K562 (cell line): ENCODE results near the gene SAMD4A. TPM values are rescaled to one million over a fixed set of nuclear protein-coding genes. Genes with fewer than 3 reads are reported as not detected.

ENCODE experiments used
- ATAC-seq: fragments of 200-7000 bp; cut with Tn5 transposase; 3 replicates; pipeline ENCODE4 v1.9.1; 2020; ENCODE audit warnings: moderate library complexity
- BruUV-seq: library from RNA; stranded (reverse); fragments of 400-500 nt; replicated peaks from 2 replicates; lab custom pipeline; 2021; lab: Mats Ljungman, UMichigan
- CTCF ChIA-PET: fragments of 300-600 bp; formaldehyde crosslinking; extraction: SDS; loops from one replicate; lab custom pipeline; 2021; ENCODE audit warnings: low intra/inter-chr PET ratio; lab: Yijun Ruan, JAX
- POLR2A ChIA-PET: fragments of 300-600, 350-650 bp; sonication (Branson Sonifier 250); formaldehyde crosslinking; extraction: SDS; loops from one replicate; lab custom pipeline; 2021; ENCODE audit warnings: antibody characterized with exemption, inconsistent platforms; lab: Yijun Ruan, JAX
- DNase-seq, 4 experiments: peaks; one replicate each; pipeline versions ENCODE4 v3.0.0 to v3.0.0-alpha.2; 2011 to 2018; ENCODE audit warnings: low spot score in 3 of 4, mixed read lengths in 3 of 4; ENCODE audit errors: extremely low read depth in 1 of 4
- FAIRE-seq: peaks from 2 replicates; lab custom pipeline; 2011; peaks lifted over from hg19 to GRCh38; lab: Jason Lieb, UNC
- H2AFZ ChIP-seq: 2 replicates; pipeline ENCODE4 v1.6.0; 2011; ENCODE audit warnings: low read depth, low read length, control low read depth, inconsistent platforms
- H3K27ac ChIP-seq: fragments of 200-600 bp; 3 replicates; pipeline ENCODE4 v1.8.0; 2011; ENCODE audit warnings: low read depth, mild to moderate bottlenecking, control low read depth, inconsistent platforms, low read length, moderate library complexity, mixed read lengths; ENCODE audit errors: extremely low read depth
- H3K27me3 ChIP-seq, 2 experiments: fragments of 300-600 bp in 1 of 2; 2 replicates in 1 of 2; 3 replicates in 1 of 2; pipeline versions ENCODE4 v1.6.0 to v1.8.0; 2011; ENCODE audit warnings: inconsistent platforms in 2 of 2, low read length in 2 of 2, mild to moderate bottlenecking in 1 of 2, mixed read lengths in 1 of 2, moderate library complexity in 1 of 2; ENCODE audit not compliant: control insufficient read depth in 2 of 2, insufficient read depth in 2 of 2
- H3K36me3 ChIP-seq: fragments of 300-600 bp; 3 replicates; pipeline ENCODE4 v1.8.0; 2011; ENCODE audit warnings: mild to moderate bottlenecking, low read length, inconsistent platforms; ENCODE audit not compliant: control insufficient read depth, insufficient read depth
- H3K4me1 ChIP-seq, 2 experiments: fragments of 200-600 bp in 1 of 2; replicated peaks in 1 of 2; 2 replicates in 1 of 2; 3 replicates in 1 of 2; pipeline versions ENCODE4 v1.5.1 to v1.8.0; 2011; ENCODE audit warnings: inconsistent platforms in 2 of 2, low read length in 2 of 2, mild to moderate bottlenecking in 1 of 2, mixed read lengths in 1 of 2, moderate library complexity in 1 of 2; ENCODE audit not compliant: control insufficient read depth in 2 of 2, insufficient read depth in 2 of 2
- H3K4me2 ChIP-seq: 2 replicates; pipeline ENCODE4 v1.6.1; 2011; ENCODE audit warnings: low read length, control low read depth, inconsistent platforms, mixed read lengths; ENCODE audit not compliant: insufficient read depth
- H3K4me3 ChIP-seq: fragments of 200-600 bp; sonication (generic), shearing (Covaris generic); 2 replicates; pipeline ENCODE4 v1.5.1; 2016; ENCODE audit warnings: control low read depth, inconsistent platforms
- H3K79me2 ChIP-seq: fragments of 200-600 bp; 3 replicates; pipeline ENCODE4 v1.8.0; 2011; ENCODE audit warnings: low read length, inconsistent platforms; ENCODE audit not compliant: control insufficient read depth, insufficient read depth
- H3K9ac ChIP-seq, 2 experiments: 2 replicates each; pipeline versions ENCODE4 v1.6.0 to v1.6.1; 2011; ENCODE audit warnings: low read depth in 2 of 2, low read length in 2 of 2, control low read depth in 1 of 2, inconsistent platforms in 1 of 2, mild to moderate bottlenecking in 1 of 2, mixed read lengths in 1 of 2; ENCODE audit not compliant: insufficient read depth in 1 of 2
- H3K9me1 ChIP-seq: one replicate; pipeline ENCODE4 v1.6.0; 2011; ENCODE audit warnings: inconsistent platforms, mild to moderate bottlenecking, low read length, moderate library complexity; ENCODE audit not compliant: control insufficient read depth, insufficient read depth
- H3K9me3 ChIP-seq: replicated peaks from 2 replicates; pipeline ENCODE4 v1.5.1; 2011; ENCODE audit warnings: low read depth, low read length, inconsistent platforms; ENCODE audit not compliant: control insufficient read depth, insufficient read depth
- H4K20me1 ChIP-seq: replicated peaks from 2 replicates; pipeline ENCODE4 v1.6.1; 2011; ENCODE audit warnings: low read length, inconsistent platforms, mixed read lengths; ENCODE audit not compliant: control insufficient read depth, insufficient read depth
- EGR1 ChIP-seq: fragments of 450-650 bp; conservative IDR thresholded peaks from 2 replicates; pipeline ENCODE4 v1.6.1; 2017; ENCODE audit warnings: mild to moderate bottlenecking
- GTF2F1 ChIP-seq: IDR thresholded peaks from 2 replicates; pipeline ENCODE4 v1.6.1; 2011; ENCODE audit warnings: low read depth, low read length, improper control_type of control experiment
- MYC ChIP-seq, 2 experiments: fragments of 250-450 bp in 1 of 2; sonication (Bioruptor Pico) in 1 of 2; IDR thresholded peaks; 2 replicates each; pipeline versions ENCODE4 v1.5.1 to v1.6.1; 2012 to 2021; ENCODE audit warnings: low read depth in 2 of 2, borderline replicate concordance in 1 of 2, improper control_type of control experiment in 1 of 2, low read length in 1 of 2, mild to moderate bottlenecking in 1 of 2, moderate library complexity in 1 of 2
- NRF1 ChIP-seq, 2 experiments: fragments of 450-650 bp; IDR thresholded peaks in 1 of 2; conservative IDR thresholded peaks in 1 of 2; 2 replicates each; pipeline ENCODE4 v1.6.1; 2014; ENCODE audit warnings: mild to moderate bottlenecking in 2 of 2
- PML ChIP-seq: IDR thresholded peaks from 2 replicates; pipeline ENCODE4 v1.6.1; 2012; ENCODE audit warnings: low read length, inconsistent platforms
- ZNF354B ChIP-seq: fragments of 250-450 bp; sonication (Bioruptor Pico); IDR thresholded peaks from 2 replicates; pipeline ENCODE4 v1.4.0; 2020
- WGBS: fragments of 100-300 bp; shearing (Covaris generic); methylation state at CpG from one replicate; pipeline ENCODE4 v1.1.6; 2016; ENCODE audit warnings: low coverage, mixed read lengths; ENCODE audit not compliant: insufficient coverage; ENCODE audit errors: missing lambda C conversion rate; 5-methylcytosine and 5-hydroxymethylcytosine counted together
- in situ Hi-C: fragments of 300-500 bp; cut with MboI; formaldehyde crosslinking; loops from 4 replicates; pipeline ENCODE4 v1.15.0; 2018; ENCODE audit warnings: inconsistent platforms, mixed read lengths
- intact Hi-C: fragments of 100-400 bp; cut with micrococcal nuclease; formaldehyde crosslinking; loops from 2 replicates; pipeline ENCODE4 v1.14.2; 2022
- polyA plus RNA-seq, 8 experiments: library from polyadenylated mRNA; depleted of rRNA in 4 of 8; stranded (reverse) in 5 of 8; unstranded in 3 of 8; fragments of >200 nt; fragmentation: Nextera tagmentation in 2 of 8; fragmentation: Illumina TruSeq in 1 of 8; extraction: Ambion mirVana in 2 of 8; extraction: Trizol in 1 of 8; gene quantifications; 2 replicates each; pipeline versions ENCODE4 v1.2.1 to v1.2.3, GENCODE V29; 2011 to 2014; ENCODE audit warnings: inconsistent platforms in 1 of 8, missing spikeins in 1 of 8
- total RNA-seq, 7 experiments: library from RNA; depleted of rRNA in 6 of 7; stranded (reverse); fragments of >200 nt in 6 of 7; fragmentation: Illumina TruSeq in 2 of 7; extraction: Trizol in 2 of 7; gene quantifications; 2 replicates each; pipeline versions ENCODE4 v1.2.1 to v1.2.3, GENCODE V29; 2011 to 2021; ENCODE audit warnings: low replicate concordance in 1 of 7
- TF ChIP-seq, protein P1 (sequence below): fragments of 450-650 bp; IDR thresholded peaks from 2 replicates; pipeline ENCODE4 v1.6.1; 2016; ENCODE audit warnings: mild to moderate bottlenecking, moderate library complexity

Gene SAMD4A
- total and polyA plus RNA-seq, 9 of the 15 experiments (the other 6 are each of a cell fraction or from before 2014, with no cell fraction given) = 0.66 to 6.8 (median 3.3) TPM

GRCh38 chr14:54564868-54565784 is 1.8 kb upstream of the SAMD4A start:
- 5% methylated on average over 33 of the region's 69 CpGs for WGBS
- FAIRE-seq (peak; percentile 26), ATAC-seq (peak; percentile 77), DNase-seq (peak; percentile 60 to 75 (median 62))
- H3K4me3 ChIP-seq = peak overlapping the region; percentile 69
- TSS peak; percentile 77 for BruUV-seq
- no peaks in the 10 kb centered on the region for H4K20me1 ChIP-seq
- peaks cover 9% of the 10 kb centered on the region; the same call in 1 of the 3 replicates for H3K36me3 ChIP-seq
- intact Hi-C loops (loop anchor here (1.0 to 2.0 kb wide), 5 partner anchors 126 to 242 kb away; no protein-coding TSS in a partner anchor), in situ Hi-C loops (loop anchor here (5.0 kb wide), 1 partner anchor 207 kb away; no protein-coding TSS in a partner anchor)
- no peaks in the 10 kb centered on the region for H3K9me3 ChIP-seq
- CTCF ChIA-PET = interaction anchor here (0.8 to 4.2 kb wide), 6 partner anchors 78 to 596 kb away, joined by 3 to 52 read pairs (median 6); no protein-coding TSS in a partner anchor
- POLR2A ChIA-PET = interaction anchor here (0.6 to 1.7 kb wide), 5 partner anchors 8 to 221 kb away, joined by 3 to 8 read pairs (median 4); no protein-coding TSS in a partner anchor
- H3K4me1 ChIP-seq = peaks cover 12 to 39% of the 10 kb centered on the region in 2 experiments; a peak in 4 of 5 replicates
- H3K27me3 ChIP-seq = no peaks in the 10 kb centered on the region
- H3K9me1 ChIP-seq = no peaks in the 10 kb centered on the region
- peaks cover 28% of the 10 kb centered on the region for H3K79me2 ChIP-seq
- peak overlapping the region; percentile 76 for H3K4me2 ChIP-seq
- H3K9ac ChIP-seq = peak overlapping the region; percentile 59 to 91; a peak in 3 of 4 replicates
- peak overlapping the region; percentile 81; the same call in 2 of the 3 replicates for H3K27ac ChIP-seq
- peak overlapping the region; percentile 76 for H2AFZ ChIP-seq
- TF ChIP-seq GTF2F1 = no peak
- peak; percentile 70 to 71 for TF ChIP-seq NRF1 (conservative IDR thresholded peaks at IDR 0.05 in 1 of 2, IDR thresholded peaks at IDR 0.05 in 1 of 2)
- no peak for TF ChIP-seq PML
- TF ChIP-seq, protein P1, sequence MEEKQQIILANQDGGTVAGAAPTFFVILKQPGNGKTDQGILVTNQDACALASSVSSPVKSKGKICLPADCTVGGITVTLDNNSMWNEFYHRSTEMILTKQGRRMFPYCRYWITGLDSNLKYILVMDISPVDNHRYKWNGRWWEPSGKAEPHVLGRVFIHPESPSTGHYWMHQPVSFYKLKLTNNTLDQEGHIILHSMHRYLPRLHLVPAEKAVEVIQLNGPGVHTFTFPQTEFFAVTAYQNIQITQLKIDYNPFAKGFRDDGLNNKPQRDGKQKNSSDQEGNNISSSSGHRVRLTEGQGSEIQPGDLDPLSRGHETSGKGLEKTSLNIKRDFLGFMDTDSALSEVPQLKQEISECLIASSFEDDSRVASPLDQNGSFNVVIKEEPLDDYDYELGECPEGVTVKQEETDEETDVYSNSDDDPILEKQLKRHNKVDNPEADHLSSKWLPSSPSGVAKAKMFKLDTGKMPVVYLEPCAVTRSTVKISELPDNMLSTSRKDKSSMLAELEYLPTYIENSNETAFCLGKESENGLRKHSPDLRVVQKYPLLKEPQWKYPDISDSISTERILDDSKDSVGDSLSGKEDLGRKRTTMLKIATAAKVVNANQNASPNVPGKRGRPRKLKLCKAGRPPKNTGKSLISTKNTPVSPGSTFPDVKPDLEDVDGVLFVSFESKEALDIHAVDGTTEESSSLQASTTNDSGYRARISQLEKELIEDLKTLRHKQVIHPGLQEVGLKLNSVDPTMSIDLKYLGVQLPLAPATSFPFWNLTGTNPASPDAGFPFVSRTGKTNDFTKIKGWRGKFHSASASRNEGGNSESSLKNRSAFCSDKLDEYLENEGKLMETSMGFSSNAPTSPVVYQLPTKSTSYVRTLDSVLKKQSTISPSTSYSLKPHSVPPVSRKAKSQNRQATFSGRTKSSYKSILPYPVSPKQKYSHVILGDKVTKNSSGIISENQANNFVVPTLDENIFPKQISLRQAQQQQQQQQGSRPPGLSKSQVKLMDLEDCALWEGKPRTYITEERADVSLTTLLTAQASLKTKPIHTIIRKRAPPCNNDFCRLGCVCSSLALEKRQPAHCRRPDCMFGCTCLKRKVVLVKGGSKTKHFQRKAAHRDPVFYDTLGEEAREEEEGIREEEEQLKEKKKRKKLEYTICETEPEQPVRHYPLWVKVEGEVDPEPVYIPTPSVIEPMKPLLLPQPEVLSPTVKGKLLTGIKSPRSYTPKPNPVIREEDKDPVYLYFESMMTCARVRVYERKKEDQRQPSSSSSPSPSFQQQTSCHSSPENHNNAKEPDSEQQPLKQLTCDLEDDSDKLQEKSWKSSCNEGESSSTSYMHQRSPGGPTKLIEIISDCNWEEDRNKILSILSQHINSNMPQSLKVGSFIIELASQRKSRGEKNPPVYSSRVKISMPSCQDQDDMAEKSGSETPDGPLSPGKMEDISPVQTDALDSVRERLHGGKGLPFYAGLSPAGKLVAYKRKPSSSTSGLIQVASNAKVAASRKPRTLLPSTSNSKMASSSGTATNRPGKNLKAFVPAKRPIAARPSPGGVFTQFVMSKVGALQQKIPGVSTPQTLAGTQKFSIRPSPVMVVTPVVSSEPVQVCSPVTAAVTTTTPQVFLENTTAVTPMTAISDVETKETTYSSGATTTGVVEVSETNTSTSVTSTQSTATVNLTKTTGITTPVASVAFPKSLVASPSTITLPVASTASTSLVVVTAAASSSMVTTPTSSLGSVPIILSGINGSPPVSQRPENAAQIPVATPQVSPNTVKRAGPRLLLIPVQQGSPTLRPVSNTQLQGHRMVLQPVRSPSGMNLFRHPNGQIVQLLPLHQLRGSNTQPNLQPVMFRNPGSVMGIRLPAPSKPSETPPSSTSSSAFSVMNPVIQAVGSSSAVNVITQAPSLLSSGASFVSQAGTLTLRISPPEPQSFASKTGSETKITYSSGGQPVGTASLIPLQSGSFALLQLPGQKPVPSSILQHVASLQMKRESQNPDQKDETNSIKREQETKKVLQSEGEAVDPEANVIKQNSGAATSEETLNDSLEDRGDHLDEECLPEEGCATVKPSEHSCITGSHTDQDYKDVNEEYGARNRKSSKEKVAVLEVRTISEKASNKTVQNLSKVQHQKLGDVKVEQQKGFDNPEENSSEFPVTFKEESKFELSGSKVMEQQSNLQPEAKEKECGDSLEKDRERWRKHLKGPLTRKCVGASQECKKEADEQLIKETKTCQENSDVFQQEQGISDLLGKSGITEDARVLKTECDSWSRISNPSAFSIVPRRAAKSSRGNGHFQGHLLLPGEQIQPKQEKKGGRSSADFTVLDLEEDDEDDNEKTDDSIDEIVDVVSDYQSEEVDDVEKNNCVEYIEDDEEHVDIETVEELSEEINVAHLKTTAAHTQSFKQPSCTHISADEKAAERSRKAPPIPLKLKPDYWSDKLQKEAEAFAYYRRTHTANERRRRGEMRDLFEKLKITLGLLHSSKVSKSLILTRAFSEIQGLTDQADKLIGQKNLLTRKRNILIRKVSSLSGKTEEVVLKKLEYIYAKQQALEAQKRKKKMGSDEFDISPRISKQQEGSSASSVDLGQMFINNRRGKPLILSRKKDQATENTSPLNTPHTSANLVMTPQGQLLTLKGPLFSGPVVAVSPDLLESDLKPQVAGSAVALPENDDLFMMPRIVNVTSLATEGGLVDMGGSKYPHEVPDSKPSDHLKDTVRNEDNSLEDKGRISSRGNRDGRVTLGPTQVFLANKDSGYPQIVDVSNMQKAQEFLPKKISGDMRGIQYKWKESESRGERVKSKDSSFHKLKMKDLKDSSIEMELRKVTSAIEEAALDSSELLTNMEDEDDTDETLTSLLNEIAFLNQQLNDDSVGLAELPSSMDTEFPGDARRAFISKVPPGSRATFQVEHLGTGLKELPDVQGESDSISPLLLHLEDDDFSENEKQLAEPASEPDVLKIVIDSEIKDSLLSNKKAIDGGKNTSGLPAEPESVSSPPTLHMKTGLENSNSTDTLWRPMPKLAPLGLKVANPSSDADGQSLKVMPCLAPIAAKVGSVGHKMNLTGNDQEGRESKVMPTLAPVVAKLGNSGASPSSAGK = 0 out of 2 replicates have a peak, but pooled peaks have one; percentile 17
- peak; percentile 42; the same call in 1 of the 2 replicates for TF ChIP-seq EGR1
- no peak for TF ChIP-seq ZNF354B (CRISPR knock-in tag)
- no peak for TF ChIP-seq MYC (IDR thresholded peaks at IDR 0.05; ENCODE audit: low read depth, low read length)
- 0 out of 2 replicates have a peak, but pooled peaks have one; percentile 31 for TF ChIP-seq MYC (CRISPR knock-in tag; IDR thresholded peaks at IDR 0.05; ENCODE audit: borderline replicate concordance, low read depth)
